Activated naive CD8-positive, alpha-beta T cell treated with anti-CD3 and anti-CD28 coated beads, Interleukin-2, amount 50 U/mL, for 24 hours (primary cell): ENCODE results near the gene DYNC1H1.
A peak's percentile ranks its signal among the peaks of the same experiment; 100 is the strongest.

Experiments used
- ATAC-seq: fragments of 150-1000 bp; cut with Tn5 transposase; one replicate; pipeline ENCODE4 v1.10.0; 2021
- DNase-seq: peaks from one replicate; pipeline ENCODE4 v3.0.0; 2021
- H3K27ac Mint-ChIP-seq: one replicate; pipeline ENCODE4 v1.8.0; 2021; ENCODE audit warnings: mild to moderate bottlenecking, mixed read lengths
- H3K27me3 Mint-ChIP-seq: one replicate; pipeline ENCODE4 v1.8.0; 2021; ENCODE audit warnings: mixed read lengths
- H3K36me3 Mint-ChIP-seq: one replicate; pipeline ENCODE4 v1.8.0; 2021; ENCODE audit warnings: low read depth, mixed read lengths
- H3K4me1 Mint-ChIP-seq: one replicate; pipeline ENCODE4 v1.8.0; 2021; ENCODE audit warnings: mixed read lengths
- H3K4me3 Mint-ChIP-seq: one replicate; pipeline ENCODE4 v1.8.0; 2021; ENCODE audit warnings: mild to moderate bottlenecking, moderate library complexity, mixed read lengths
- H3K9me3 Mint-ChIP-seq: one replicate; pipeline ENCODE4 v1.8.0; 2021; ENCODE audit warnings: mixed read lengths

DYNC1H1 gene

GRCh38 chr14:101929946-101930345, 34.4 kb upstream of the DYNC1H1 start:
- H3K4me3 Mint-ChIP-seq: no peak overlapping the region
- peaks cover 3% of the 10 kb centered on the region for H3K36me3 Mint-ChIP-seq
- no peaks in the 10 kb centered on the region for H3K9me3 Mint-ChIP-seq
- H3K4me1 Mint-ChIP-seq: peaks cover 10% of the 10 kb centered on the region
- DNase-seq (no peak), ATAC-seq (no peak)
- H3K27ac Mint-ChIP-seq: no peak overlapping the region
- no peaks in the 10 kb centered on the region for H3K27me3 Mint-ChIP-seq

GRCh38 chr14:101932673-101933072, 31.7 kb upstream of the DYNC1H1 start:
- H3K27ac Mint-ChIP-seq: no peak overlapping the region
- no peak overlapping the region for H3K4me3 Mint-ChIP-seq
- H3K36me3 Mint-ChIP-seq: no peaks in the 10 kb centered on the region
- no peaks in the 10 kb centered on the region for H3K9me3 Mint-ChIP-seq
- H3K4me1 Mint-ChIP-seq: peaks cover 8% of the 10 kb centered on the region
- no peaks in the 10 kb centered on the region for H3K27me3 Mint-ChIP-seq
- DNase-seq (no peak), ATAC-seq (no peak)

- Mint-ChIP-seq H3K27ac (no peak overlapping the region), H3K4me3 (no peak overlapping the region), H3K9me3 (no peaks in the 10 kb centered on the region), H3K36me3 (no peaks in the 10 kb centered on the region), H3K27me3 (no peaks in the 10 kb centered on the region), H3K4me1 (peaks cover 3% of the 10 kb centered on the region)
- ATAC-seq (no peak), DNase-seq (no peak)
Observed at GRCh38 chr14:101933209-101933608, 31.2 kb upstream of the DYNC1H1 start.

- no peaks in the 10 kb centered on the region for H3K36me3 Mint-ChIP-seq
- no peaks in the 10 kb centered on the region for H3K9me3 Mint-ChIP-seq
- DNase-seq: no peak
- no peak for ATAC-seq
- peaks cover 10% of the 10 kb centered on the region for H3K27me3 Mint-ChIP-seq
- peaks cover 3% of the 10 kb centered on the region for H3K4me1 Mint-ChIP-seq
- H3K4me3 Mint-ChIP-seq: no peak overlapping the region
- no peak overlapping the region for H3K27ac Mint-ChIP-seq
Observed at GRCh38 chr14:101934601-101935150, 29.7 kb upstream of the DYNC1H1 start.

GRCh38 chr14:101937926-101938767, 26.2 kb upstream of the DYNC1H1 start:
- H3K27me3 Mint-ChIP-seq: peaks cover 28% of the 10 kb centered on the region
- no peaks in the 10 kb centered on the region for H3K9me3 Mint-ChIP-seq
- H3K27ac Mint-ChIP-seq: no peak overlapping the region
- H3K36me3 Mint-ChIP-seq: no peaks in the 10 kb centered on the region
- ATAC-seq (no peak), DNase-seq (no peak)
- no peak overlapping the region for H3K4me3 Mint-ChIP-seq
- peaks cover 3% of the 10 kb centered on the region for H3K4me1 Mint-ChIP-seq

- Mint-ChIP-seq H3K36me3 (no peaks in the 10 kb centered on the region), H3K27me3 (peaks cover 39% of the 10 kb centered on the region)
Observed at GRCh38 chr14:101939646-101940170, 24.7 kb upstream of the DYNC1H1 start.

GRCh38 chr14:101944451-101944850, 19.9 kb upstream of the DYNC1H1 start:
- no peaks in the 10 kb centered on the region for H3K9me3 Mint-ChIP-seq
- peaks cover 46% of the 10 kb centered on the region for H3K27me3 Mint-ChIP-seq
- DNase-seq: no peak
- ATAC-seq: no peak
- H3K36me3 Mint-ChIP-seq: no peaks in the 10 kb centered on the region
- peaks cover 25% of the 10 kb centered on the region for H3K4me1 Mint-ChIP-seq
- H3K27ac Mint-ChIP-seq: no peak overlapping the region
- no peak overlapping the region for H3K4me3 Mint-ChIP-seq

More at GRCh38 chr14:101939646-101940170, 24.7 kb upstream of the DYNC1H1 start:
- Mint-ChIP-seq H3K4me1 (peaks cover 3% of the 10 kb centered on the region), H3K9me3 (no peaks in the 10 kb centered on the region), H3K4me3 (no peak overlapping the region), H3K27ac (no peak overlapping the region)
- ATAC-seq: peak; percentile 57
- DNase-seq: no peak

- ATAC-seq: no peak
- Mint-ChIP-seq H3K4me3 (no peak overlapping the region), H3K4me1 (peaks cover 27% of the 10 kb centered on the region), H3K9me3 (no peaks in the 10 kb centered on the region), H3K36me3 (no peaks in the 10 kb centered on the region), H3K27ac (no peak overlapping the region), H3K27me3 (peaks cover 44% of the 10 kb centered on the region)
- DNase-seq: no peak
Observed at GRCh38 chr14:101945171-101945570, 19.2 kb upstream of the DYNC1H1 start.

GRCh38 chr14:101947577-101947903, 16.8 kb upstream of the DYNC1H1 start:
- peak overlapping the region; percentile 98 for H3K4me3 Mint-ChIP-seq
- no peak for ATAC-seq
- peak overlapping the region; percentile 98 for H3K27ac Mint-ChIP-seq

GRCh38 chr14:101947904-101948665, 16.3 kb upstream of the DYNC1H1 start:
- Mint-ChIP-seq H3K9me3 (no peaks in the 10 kb centered on the region), H3K4me1 (peaks cover 31% of the 10 kb centered on the region), H3K27ac (peak overlapping the region; percentile 98), H3K27me3 (peaks cover 27% of the 10 kb centered on the region), H3K4me3 (peak overlapping the region; percentile 98), H3K36me3 (no peaks in the 10 kb centered on the region)
- DNase-seq: peak; percentile 100
- ATAC-seq: peak; percentile 99

More at GRCh38 chr14:101947577-101947903, 16.8 kb upstream of the DYNC1H1 start:
- H3K9me3 Mint-ChIP-seq: no peaks in the 10 kb centered on the region
- H3K27me3 Mint-ChIP-seq: peaks cover 30% of the 10 kb centered on the region
- H3K36me3 Mint-ChIP-seq: no peaks in the 10 kb centered on the region
- H3K4me1 Mint-ChIP-seq: peaks cover 31% of the 10 kb centered on the region
- DNase-seq: no peak

GRCh38 chr14:101948666-101949216, 15.6 kb upstream of the DYNC1H1 start:
- Mint-ChIP-seq H3K4me3 (peak overlapping the region; percentile 98), H3K36me3 (no peaks in the 10 kb centered on the region), H3K4me1 (peaks cover 31% of the 10 kb centered on the region), H3K27ac (peak overlapping the region; percentile 98), H3K9me3 (no peaks in the 10 kb centered on the region), H3K27me3 (peaks cover 21% of the 10 kb centered on the region)
- DNase-seq: no peak
- no peak for ATAC-seq

- Mint-ChIP-seq H3K27ac (no peak overlapping the region), H3K4me3 (peak overlapping the region; percentile 98), H3K36me3 (no peaks in the 10 kb centered on the region), H3K9me3 (no peaks in the 10 kb centered on the region), H3K4me1 (peaks cover 31% of the 10 kb centered on the region), H3K27me3 (peaks cover 12% of the 10 kb centered on the region)
- no peak for ATAC-seq
- no peak for DNase-seq
Observed at GRCh38 chr14:101950100-101950499, 14.3 kb upstream of the DYNC1H1 start.

GRCh38 chr14:101950516-101951215, 13.7 kb upstream of the DYNC1H1 start:
- no peak for DNase-seq
- ATAC-seq: no peak
- Mint-ChIP-seq H3K36me3 (no peaks in the 10 kb centered on the region), H3K4me1 (peaks cover 31% of the 10 kb centered on the region), H3K27ac (no peak overlapping the region), H3K9me3 (no peaks in the 10 kb centered on the region), H3K27me3 (peaks cover 8% of the 10 kb centered on the region), H3K4me3 (peak overlapping the region; percentile 26)

GRCh38 chr14:101953151-101953550, 11.2 kb upstream of the DYNC1H1 start:
- Mint-ChIP-seq H3K36me3 (no peaks in the 10 kb centered on the region), H3K27ac (no peak overlapping the region), H3K4me3 (no peak overlapping the region), H3K4me1 (peaks cover 17% of the 10 kb centered on the region), H3K9me3 (no peaks in the 10 kb centered on the region), H3K27me3 (no peaks in the 10 kb centered on the region)
- DNase-seq: no peak
- ATAC-seq: no peak
